IMR-90 (cell line): Measurements from ENCODE around the gene ZXDC. TPM values are rescaled to one million over a fixed set of nuclear protein-coding genes. Genes with fewer than 3 reads are reported as not detected.

Experiments used
- ATAC-seq: fragments of 200-7000 bp; cut with Tn5 transposase; 2 replicates; pipeline ENCODE4 v1.9.1; 2020; ENCODE audit warnings: low read depth, mild to moderate bottlenecking, moderate library complexity
- BruUV-seq: library from RNA; stranded (reverse); fragments of 400-500 nt; replicated peaks from 2 replicates; lab custom pipeline; 2021; lab: Mats Ljungman, UMichigan
- CTCF ChIA-PET: fragments of 300-600 bp; formaldehyde crosslinking; extraction: SDS; loops from one replicate; lab custom pipeline; 2021; ENCODE audit warnings: antibody characterized with exemption; lab: Yijun Ruan, JAX
- POLR2A ChIA-PET: fragments of 300-600 bp; sonication (Branson Sonifier 250); formaldehyde crosslinking; loops from one replicate; lab custom pipeline; 2022; ENCODE audit warnings: antibody characterized with exemption; ENCODE audit not compliant: unreplicated experiment; lab: Charles Lee
- DNase-seq: peaks from one replicate; pipeline ENCODE4 v3.0.0; 2013
- H2AFZ ChIP-seq: replicated peaks from 2 replicates; pipeline ENCODE3; 2013; ENCODE audit warnings: low read length, mild to moderate bottlenecking; ENCODE audit not compliant: poor library complexity
- H2AK5ac ChIP-seq: 2 replicates; pipeline ENCODE4 v1.6.1; 2013; ENCODE audit warnings: low read depth, low read length, inconsistent platforms
- H2AK9ac ChIP-seq: replicated peaks from 2 replicates; pipeline ENCODE3; 2013; ENCODE audit warnings: mild to moderate bottlenecking, low read depth, low read length, moderate library complexity; ENCODE audit not compliant: poor library complexity
- H2BK120ac ChIP-seq: 2 replicates; pipeline ENCODE4 v1.6.1; 2013; ENCODE audit warnings: low read depth, low read length, inconsistent platforms
- H2BK15ac ChIP-seq: 3 replicates; pipeline ENCODE4 v1.6.1; 2013; ENCODE audit warnings: low read depth, low read length, inconsistent platforms
- H2BK20ac ChIP-seq: 2 replicates; pipeline ENCODE4 v1.6.1; 2013; ENCODE audit warnings: low read depth, mild to moderate bottlenecking, inconsistent platforms, low read length, moderate library complexity
- H2BK5ac ChIP-seq: 2 replicates; pipeline ENCODE4 v1.6.1; 2013; ENCODE audit warnings: mild to moderate bottlenecking, low read depth, low read length, inconsistent platforms; ENCODE audit not compliant: poor library complexity, severe bottlenecking
- H3K14ac ChIP-seq: replicated peaks from 2 replicates; pipeline ENCODE4 v1.6.1; 2013; ENCODE audit warnings: low read depth, low read length, inconsistent platforms
- H3K18ac ChIP-seq: 2 replicates; pipeline ENCODE4 v1.6.1; 2013; ENCODE audit warnings: low read depth, low read length, control low read depth
- H3K23ac ChIP-seq: 2 replicates; pipeline ENCODE4 v1.6.1; 2013; ENCODE audit warnings: low read depth, low read length, inconsistent platforms
- H3K27ac ChIP-seq: 2 replicates; pipeline ENCODE4 v1.5.1; 2013; ENCODE audit warnings: mild to moderate bottlenecking, control low read depth, low read length; ENCODE audit not compliant: insufficient read depth
- H3K27me3 ChIP-seq: 2 replicates; pipeline ENCODE4 v1.6.1; 2013; ENCODE audit warnings: low read length; ENCODE audit not compliant: control insufficient read depth, insufficient read depth
- H3K36me3 ChIP-seq: 2 replicates; pipeline ENCODE4 v1.6.1; 2013; ENCODE audit warnings: low read length, mixed read lengths; ENCODE audit not compliant: control insufficient read depth, insufficient read depth
- H3K4ac ChIP-seq: 2 replicates; pipeline ENCODE4 v1.6.1; 2013; ENCODE audit warnings: low read depth, low read length, inconsistent platforms
- H3K4me1 ChIP-seq: 2 replicates; pipeline ENCODE4 v1.6.1; 2013; ENCODE audit warnings: low read length, mixed read lengths; ENCODE audit not compliant: control insufficient read depth, insufficient read depth
- H3K4me2 ChIP-seq: 2 replicates; pipeline ENCODE4 v1.6.1; 2013; ENCODE audit warnings: low read depth, mild to moderate bottlenecking, control low read depth, low read length, moderate library complexity
- H3K4me3 ChIP-seq: 2 replicates; pipeline ENCODE4 v1.5.1; 2013; ENCODE audit warnings: low read depth, mild to moderate bottlenecking, control low read depth, low read length, moderate library complexity; ENCODE audit not compliant: insufficient read depth
- H3K56ac ChIP-seq: 2 replicates; pipeline ENCODE4 v1.6.1; 2013; ENCODE audit warnings: low read length, inconsistent platforms; ENCODE audit not compliant: insufficient read depth; ENCODE audit errors: extremely low read depth
- H3K79me1 ChIP-seq, 2 experiments: 2 replicates each; pipeline ENCODE4 v1.6.1; 2013; ENCODE audit warnings: low read length in 2 of 2, inconsistent platforms in 1 of 2, low read depth in 1 of 2
- H3K9ac ChIP-seq: 2 replicates; pipeline ENCODE4 v1.6.1; 2013; ENCODE audit warnings: low read depth, low read length, control low read depth
- H3K9me1 ChIP-seq: 2 replicates; pipeline ENCODE4 v1.6.1; 2013; ENCODE audit warnings: low read length, inconsistent platforms; ENCODE audit not compliant: insufficient read depth
- H3K9me3 ChIP-seq: 2 replicates; pipeline ENCODE4 v1.6.1; 2013; ENCODE audit warnings: low read length; ENCODE audit not compliant: control insufficient read depth, insufficient read depth
- H4K20me1 ChIP-seq: 2 replicates; pipeline ENCODE4 v1.6.1; 2013; ENCODE audit warnings: low read length, inconsistent platforms; ENCODE audit not compliant: insufficient read depth
- H4K5ac ChIP-seq: 2 replicates; pipeline ENCODE4 v1.6.1; 2013; ENCODE audit warnings: mild to moderate bottlenecking, low read depth, low read length, control low read depth
- H4K8ac ChIP-seq, 2 experiments: 2 replicates each; pipeline ENCODE4 v1.6.1; 2013; ENCODE audit warnings: low read depth in 2 of 2, low read length in 2 of 2, control low read depth in 1 of 2, inconsistent platforms in 1 of 2
- H4K91ac ChIP-seq: 2 replicates; pipeline ENCODE4 v1.6.1; 2013; ENCODE audit warnings: low read depth, low read length, inconsistent platforms; ENCODE audit not compliant: insufficient read depth
- BHLHE40 ChIP-seq: fragments of 150-350 bp; IDR thresholded peaks from 2 replicates; pipeline ENCODE4 v1.6.1; 2016; ENCODE audit warnings: mild to moderate bottlenecking, low read depth, low read length
- CEBPB ChIP-seq: IDR thresholded peaks from 2 replicates; pipeline ENCODE4 v1.6.1; 2012; ENCODE audit warnings: low read depth, low read length, improper control_type of control experiment
- CHD1 ChIP-seq: IDR thresholded peaks from 2 replicates; pipeline ENCODE4 v1.6.1; 2012; ENCODE audit warnings: low read depth, low read length, improper control_type of control experiment
- ELK1 ChIP-seq: fragments of 150-350 bp; IDR thresholded peaks from 2 replicates; pipeline ENCODE4 v1.6.1; 2016; ENCODE audit warnings: low read depth, mild to moderate bottlenecking, low read length, moderate library complexity, borderline replicate concordance
- FOS ChIP-seq: fragments of 150-350 bp; IDR thresholded peaks from 2 replicates; pipeline ENCODE4 v1.6.1; 2016; ENCODE audit warnings: low read depth, low read length
- MAFK ChIP-seq: IDR thresholded peaks from 2 replicates; pipeline ENCODE4 v1.6.1; 2012; ENCODE audit warnings: low read depth, low read length, improper control_type of control experiment
- MAZ ChIP-seq: IDR thresholded peaks from 2 replicates; pipeline ENCODE4 v1.6.1; 2012; ENCODE audit warnings: low read depth, mild to moderate bottlenecking, low read length, improper control_type of control experiment, moderate library complexity, borderline replicate concordance
- MXI1 ChIP-seq: IDR thresholded peaks from 2 replicates; pipeline ENCODE4 v1.6.1; 2012; ENCODE audit warnings: low read depth, mild to moderate bottlenecking, low read length, moderate library complexity, borderline replicate concordance
- NFE2L2 ChIP-seq: fragments of 150-350 bp; IDR thresholded peaks from 2 replicates; pipeline ENCODE4 v1.6.1; 2016; ENCODE audit warnings: low read depth, mild to moderate bottlenecking, low read length
- POLR2A ChIP-seq: IDR thresholded peaks from 2 replicates; pipeline ENCODE4 v1.6.1; 2012; ENCODE audit warnings: mild to moderate bottlenecking, low read depth, low read length
- RAD21 ChIP-seq: IDR thresholded peaks from 2 replicates; pipeline ENCODE4 v1.6.1; 2012; ENCODE audit warnings: low read length, improper control_type of control experiment
- RCOR1 ChIP-seq: IDR thresholded peaks from 2 replicates; pipeline ENCODE4 v1.6.1; 2012; ENCODE audit warnings: mild to moderate bottlenecking, low read length, improper control_type of control experiment; ENCODE audit not compliant: insufficient replicate concordance
- RFX5 ChIP-seq: IDR thresholded peaks from 2 replicates; pipeline ENCODE4 v1.8.0; 2012; ENCODE audit warnings: low read depth, mild to moderate bottlenecking, low read length, moderate library complexity
- SMC3 ChIP-seq: fragments of 150-350 bp; IDR thresholded peaks from 2 replicates; pipeline ENCODE4 v1.6.1; 2016; ENCODE audit warnings: low read depth, mild to moderate bottlenecking, antibody characterized with exemption, low read length, moderate library complexity
- WGBS, 2 experiments: methylation state at CpG; one replicate each; pipeline versions ENCODE4 v1.1.5 to v1.1.7; 2013; ENCODE audit warnings: missing lambda C conversion rate in 2 of 2; ENCODE audit not compliant: insufficient read length in 1 of 2; ENCODE audit errors: extremely low coverage in 2 of 2; 5-methylcytosine and 5-hydroxymethylcytosine counted together
- dilution Hi-C: fragments of 300-500 bp; cut with HindIII; formaldehyde crosslinking; loops from one replicate; pipeline ENCODE4 v1.14.3; 2018; ENCODE audit warnings: low sequenced_read_pairs; ENCODE audit not compliant: unreplicated experiment
- in situ Hi-C: fragments of 300-500 bp; cut with MboI; formaldehyde crosslinking; loops from 3 replicates; pipeline ENCODE4 v1.14.3; 2019; ENCODE audit warnings: low sequenced_read_pairs, inconsistent platforms, mixed read lengths
- intact Hi-C: fragments of 100-400 bp; cut with micrococcal nuclease; formaldehyde crosslinking; loops from 2 replicates; pipeline ENCODE4 v1.10.0; 2022
- polyA plus RNA-seq, 3 experiments: library from polyadenylated mRNA; depleted of rRNA; stranded (reverse); fragments of >200 nt; gene quantifications; 2 replicates each; pipeline ENCODE4 v1.2.3, GENCODE V29; 2012; ENCODE audit warnings: low replicate concordance in 1 of 3
- total RNA-seq: library from RNA; depleted of rRNA; stranded (reverse); fragments of >200 nt; gene quantifications from 2 replicates; pipeline ENCODE4 v1.2.3, GENCODE V29; 2012
- TF ChIP-seq, protein P1 (sequence below): fragments of 150-350 bp; IDR thresholded peaks from 2 replicates; pipeline ENCODE4 v1.6.1; 2017; ENCODE audit warnings: mild to moderate bottlenecking, antibody characterized with exemption, low read length, low read depth
- TF ChIP-seq, protein P2 (sequence below): conservative IDR thresholded peaks from 2 replicates; pipeline ENCODE4 v1.5.1; 2012; ENCODE audit warnings: mild to moderate bottlenecking, low read depth, low read length, improper control_type of control experiment

The ZXDC gene
- total and polyA plus RNA-seq, 2 of the 4 experiments (the other 2 are of a cell fraction): 11.5 to 14.3 TPM

DNA sequence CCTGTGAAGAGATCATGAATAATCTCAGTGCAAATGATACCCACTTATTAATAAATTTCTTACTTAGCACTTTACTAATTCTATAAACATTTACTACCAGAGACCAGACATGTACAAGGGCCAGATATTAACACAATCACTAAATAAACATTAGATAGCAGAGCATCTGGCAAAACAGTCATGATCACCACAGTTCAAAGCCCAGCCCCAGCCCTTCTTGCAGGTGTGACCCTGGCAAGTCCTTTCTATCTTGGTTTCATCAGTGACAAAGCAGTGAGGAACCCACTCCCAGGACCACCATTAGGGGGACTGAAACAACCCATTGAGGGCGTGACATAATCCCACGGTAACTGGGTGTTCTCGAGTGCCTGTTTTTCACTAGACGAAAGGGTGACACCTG, 11.6 kb downstream of the ZXDC start:
- no peak for TF ChIP-seq MXI1
- TF ChIP-seq FOS: no peak
- TF ChIP-seq MAFK: no peak
- TF ChIP-seq, protein P1, sequence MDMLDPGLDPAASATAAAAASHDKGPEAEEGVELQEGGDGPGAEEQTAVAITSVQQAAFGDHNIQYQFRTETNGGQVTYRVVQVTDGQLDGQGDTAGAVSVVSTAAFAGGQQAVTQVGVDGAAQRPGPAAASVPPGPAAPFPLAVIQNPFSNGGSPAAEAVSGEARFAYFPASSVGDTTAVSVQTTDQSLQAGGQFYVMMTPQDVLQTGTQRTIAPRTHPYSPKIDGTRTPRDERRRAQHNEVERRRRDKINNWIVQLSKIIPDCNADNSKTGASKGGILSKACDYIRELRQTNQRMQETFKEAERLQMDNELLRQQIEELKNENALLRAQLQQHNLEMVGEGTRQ: no peak
- TF ChIP-seq MAZ: no peak
- no peak for TF ChIP-seq NFE2L2
- TF ChIP-seq POLR2A: no peak
- TF ChIP-seq, protein P2, sequence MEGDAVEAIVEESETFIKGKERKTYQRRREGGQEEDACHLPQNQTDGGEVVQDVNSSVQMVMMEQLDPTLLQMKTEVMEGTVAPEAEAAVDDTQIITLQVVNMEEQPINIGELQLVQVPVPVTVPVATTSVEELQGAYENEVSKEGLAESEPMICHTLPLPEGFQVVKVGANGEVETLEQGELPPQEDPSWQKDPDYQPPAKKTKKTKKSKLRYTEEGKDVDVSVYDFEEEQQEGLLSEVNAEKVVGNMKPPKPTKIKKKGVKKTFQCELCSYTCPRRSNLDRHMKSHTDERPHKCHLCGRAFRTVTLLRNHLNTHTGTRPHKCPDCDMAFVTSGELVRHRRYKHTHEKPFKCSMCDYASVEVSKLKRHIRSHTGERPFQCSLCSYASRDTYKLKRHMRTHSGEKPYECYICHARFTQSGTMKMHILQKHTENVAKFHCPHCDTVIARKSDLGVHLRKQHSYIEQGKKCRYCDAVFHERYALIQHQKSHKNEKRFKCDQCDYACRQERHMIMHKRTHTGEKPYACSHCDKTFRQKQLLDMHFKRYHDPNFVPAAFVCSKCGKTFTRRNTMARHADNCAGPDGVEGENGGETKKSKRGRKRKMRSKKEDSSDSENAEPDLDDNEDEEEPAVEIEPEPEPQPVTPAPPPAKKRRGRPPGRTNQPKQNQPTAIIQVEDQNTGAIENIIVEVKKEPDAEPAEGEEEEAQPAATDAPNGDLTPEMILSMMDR: no peak
- TF ChIP-seq CHD1: no peak
- no peak for TF ChIP-seq RFX5
- TF ChIP-seq CEBPB: no peak
- no peak for TF ChIP-seq RAD21
- TF ChIP-seq BHLHE40: no peak
- TF ChIP-seq SMC3: no peak
- no peak for TF ChIP-seq RCOR1
- no peak for TF ChIP-seq ELK1
- peaks cover 30% of the 10 kb centered on the region for H4K20me1 ChIP-seq

More for the DNA sequence above, 11.6 kb downstream of the ZXDC start:
- POLR2A ChIA-PET: no interaction called here
- Histone ChIP-seq H3K4ac (no peak overlapping the region), H3K4me3 (no peak overlapping the region), H3K36me3 (peaks cover 82% of the 10 kb centered on the region), H4K8ac (no peak overlapping the region), H2BK5ac (no peak overlapping the region), H3K9me3 (no peaks in the 10 kb centered on the region), H3K4me1 (no peaks in the 10 kb centered on the region; the same call in 1 of the 2 replicates), H2BK120ac (no peak overlapping the region), H3K9ac (no peak overlapping the region), H3K23ac (no peak overlapping the region), H2AK9ac (no peak overlapping the region), H3K79me1 (peaks cover 37 to 55% of the 10 kb centered on the region in 2 experiments), H4K91ac (no peak overlapping the region), H3K9me1 (no peaks in the 10 kb centered on the region; the same call in 1 of the 2 replicates), H2BK15ac (no peak overlapping the region), H3K27me3 (no peaks in the 10 kb centered on the region), H3K18ac (no peak overlapping the region), H2AFZ (no peak overlapping the region), H3K4me2 (no peak overlapping the region), H3K14ac (no peak overlapping the region), H3K56ac (no peak overlapping the region), H3K27ac (no peak overlapping the region), H4K5ac (no peak overlapping the region), H2AK5ac (no peak overlapping the region), H2BK20ac (no peak overlapping the region)
- 87% methylated on average over 3 of the region's 4 CpGs; no CpG with 5 or more reads in 1 of the 2 experiments for whole genome bisulfite sequencing, 2 experiments
- CTCF ChIA-PET: no interaction called here
- no TSS peak for BruUV-seq
- in situ Hi-C loops: no loop called here
- DNase-seq (no peak), ATAC-seq (no peak)
- dilution Hi-C loops: no loop called here
- intact Hi-C loops: no loop called here
